Testis (tissue), 3 donors: ENCODE measurements around the gene MAP3K7. TPM values are rescaled to one million over a fixed set of nuclear protein-coding genes. Genes with fewer than 3 reads are reported as not detected.

ENCODE experiments used
- DNase-seq: peaks from one replicate; pipeline ENCODE4 v3.0.0-alpha.2; 2019
- H3K27ac ChIP-seq, 2 donors: fragments of 200-600 bp; sonication (generic); one replicate each; pipeline ENCODE4 v1.5.1; 2019
- H3K27me3 ChIP-seq: fragments of 200-600 bp; sonication (generic); one replicate; pipeline ENCODE4 v1.5.1; 2019
- H3K36me3 ChIP-seq: fragments of 200-600 bp; sonication (generic); one replicate; pipeline ENCODE4 v1.5.1; 2017; ENCODE audit warnings: low read depth; ENCODE audit errors: missing control alignments
- H3K4me1 ChIP-seq: fragments of 200-600 bp; sonication (generic); one replicate; pipeline ENCODE4 v1.5.1; 2019
- H3K4me3 ChIP-seq, 2 donors: fragments of 200-600 bp; sonication (generic); one replicate each; pipeline ENCODE4 v1.5.1; 2017 to 2019
- H3K9me3 ChIP-seq: fragments of 200-600 bp; sonication (generic); one replicate; pipeline ENCODE4 v1.5.1; 2017
- CTCF ChIP-seq, 3 experiments: fragments of 450-650 bp in 2 of 3; fragments of 200-600 bp in 1 of 3; sonication (generic) in 1 of 3; IDR thresholded peaks; one replicate each; pipeline ENCODE4 v1.5.1; 2016 to 2019; ENCODE audit warnings: antibody characterized with exemption in 3 of 3, mild to moderate bottlenecking in 2 of 3, moderate library complexity in 1 of 3
- POLR2A ChIP-seq: fragments of 450-650 bp; IDR thresholded peaks from one replicate; pipeline ENCODE4 v1.6.1; 2017; ENCODE audit warnings: antibody characterized with exemption, mild to moderate bottlenecking, moderate library complexity
- WGBS, 2 donors: methylation state at CpG; one replicate each; pipeline ENCODE4 v1.1.5; 2018; 5-methylcytosine and 5-hydroxymethylcytosine counted together
- intact Hi-C: fragments of 100-400 bp; cut with DNase I; formaldehyde crosslinking; loops from one replicate; pipeline ENCODE4 v1.15.1; 2023; ENCODE audit warnings: low total_unique reads
- polyA plus RNA-seq: library from polyadenylated mRNA; stranded (reverse); fragments of 350-450 nt; fragmentation: Illumina TruSeq; extraction: RNeasy Lipid Tissue Mini Kit (QIAGEN cat#74804); gene quantifications from one replicate; pipeline ENCODE4 v1.2.3, GENCODE V29; 2014; ENCODE audit warnings: low read depth, low replicate concordance; ENCODE audit not compliant: insufficient read depth
- total RNA-seq, 2 donors: library from RNA; depleted of rRNA; stranded (reverse); fragments of >200 nt; gene quantifications; one replicate each; pipeline ENCODE4 v1.2.3, GENCODE V29; 2016

The MAP3K7 gene
- total and polyA plus RNA-seq, 3 donors from 2014 or later = 20.2 to 39.0 (median 35.7) TPM

GRCh38 chr6:90523779-90524310, 63.0 kb downstream of the MAP3K7 start:
- H3K4me3 ChIP-seq = no peak overlapping the region

GRCh38 chr6:90521955-90522354, 64.9 kb downstream of the MAP3K7 start:
- intact Hi-C loops = no loop called here
- WGBS, 2 donors = 91 to 98% methylated on average over 1 of the region's 1 CpG
- H3K4me1 ChIP-seq = no peaks in the 10 kb centered on the region
- H3K27ac ChIP-seq = no peak overlapping the region
- DNase-seq = no peak
- no peaks in the 10 kb centered on the region for H3K27me3 ChIP-seq
- TF ChIP-seq CTCF (IDR thresholded peaks at IDR 0.05) = no peak
- TF ChIP-seq POLR2A = no peak
- no peak overlapping the region for H3K4me3 ChIP-seq
- no peaks in the 10 kb centered on the region for H3K9me3 ChIP-seq
- H3K36me3 ChIP-seq = no peaks in the 10 kb centered on the region

More at GRCh38 chr6:90523779-90524310, 63.0 kb downstream of the MAP3K7 start:
- no peak overlapping the region for H3K27ac ChIP-seq
- no peaks in the 10 kb centered on the region for H3K4me1 ChIP-seq
- no peaks in the 10 kb centered on the region for H3K36me3 ChIP-seq
- TF ChIP-seq POLR2A (no peak), CTCF (IDR thresholded peaks at IDR 0.05) (no peak)
- H3K27me3 ChIP-seq = no peaks in the 10 kb centered on the region
- H3K9me3 ChIP-seq = no peaks in the 10 kb centered on the region
- no peak for DNase-seq
- intact Hi-C loops = no loop called here
- WGBS, 2 donors = 90 to 94% methylated on average over 4 of the region's 4 CpGs

GRCh38 chr6:90516074-90516660, 70.7 kb downstream of the MAP3K7 start:
- H3K27me3 ChIP-seq = no peaks in the 10 kb centered on the region
- no peaks in the 10 kb centered on the region for H3K4me1 ChIP-seq
- no peaks in the 10 kb centered on the region for H3K9me3 ChIP-seq
- intact Hi-C loops = no loop called here
- no peak for DNase-seq
- TF ChIP-seq CTCF (IDR thresholded peaks at IDR 0.05) (no peak), POLR2A (no peak)
- H3K4me3 ChIP-seq = no peak overlapping the region
- WGBS, 2 donors = 89% methylated on average over 6 of the region's 6 CpGs
- H3K36me3 ChIP-seq = no peaks in the 10 kb centered on the region
- no peak overlapping the region for H3K27ac ChIP-seq

GRCh38 chr6:90514496-90514895, 72.4 kb downstream of the MAP3K7 start:
- no peak overlapping the region for H3K27ac ChIP-seq
- TF ChIP-seq CTCF (IDR thresholded peaks at IDR 0.05) = no peak
- no peak for TF ChIP-seq POLR2A
- 54 to 75% methylated on average over 3 of the region's 3 CpGs for WGBS, 2 donors
- intact Hi-C loops = no loop called here
- no peaks in the 10 kb centered on the region for H3K9me3 ChIP-seq
- no peak overlapping the region for H3K4me3 ChIP-seq
- no peaks in the 10 kb centered on the region for H3K4me1 ChIP-seq
- no peak for DNase-seq
- no peaks in the 10 kb centered on the region for H3K27me3 ChIP-seq
- H3K36me3 ChIP-seq = no peaks in the 10 kb centered on the region

- no peak overlapping the region for H3K27ac ChIP-seq
- 57 to 79% methylated on average over 3 to 5 of the region's 5 CpGs for WGBS, 2 donors
- H3K36me3 ChIP-seq = no peaks in the 10 kb centered on the region
- H3K9me3 ChIP-seq = no peaks in the 10 kb centered on the region
- no peaks in the 10 kb centered on the region for H3K4me1 ChIP-seq
- DNase-seq = no peak
- no peaks in the 10 kb centered on the region for H3K27me3 ChIP-seq
- TF ChIP-seq CTCF (IDR thresholded peaks at IDR 0.05) (no peak), POLR2A (no peak)
- intact Hi-C loops = no loop called here
- no peak overlapping the region for H3K4me3 ChIP-seq
These were observed 78.1 kb downstream of the MAP3K7 start for GRCh38 chr6:90508753-90509152.
